Measurements from ENCODE around the gene SH2D3C.
A peak's percentile ranks its signal among the peaks of the same experiment; 100 is the strongest.

SH2D3C gene

DNA sequence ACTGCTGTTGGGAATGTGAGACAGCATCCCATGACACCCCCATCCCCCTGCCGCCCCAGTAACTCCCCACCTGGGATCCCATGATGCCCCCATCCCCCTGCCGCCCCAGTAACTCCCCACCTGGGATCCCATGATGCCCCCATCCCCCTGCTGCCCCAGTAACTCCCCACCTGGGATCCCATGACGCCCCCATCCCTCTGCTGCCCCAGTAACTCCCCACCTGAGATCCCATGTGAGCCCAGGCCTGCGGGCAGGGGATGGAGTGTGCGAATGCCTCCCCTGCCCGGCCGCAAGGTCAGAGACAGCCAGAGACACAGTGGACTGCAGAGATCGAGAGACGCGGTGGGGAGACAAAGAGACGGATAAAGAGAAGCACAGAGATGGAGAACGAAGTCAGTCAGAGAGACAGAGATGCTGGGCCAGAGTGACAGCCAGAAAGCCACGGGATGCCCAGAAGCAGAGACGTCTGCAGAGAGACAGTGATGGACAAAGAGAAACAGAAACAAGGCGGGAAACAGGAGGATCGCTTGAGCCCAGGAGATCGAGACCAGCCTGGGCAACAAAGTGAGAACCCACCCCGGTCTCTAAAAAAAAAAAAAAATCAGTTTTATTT lies 992 bp downstream of the SH2D3C start:
- Histone ChIP-seq H3K4me3 (ENCODE audit: low read depth in 1 of 2, low read length in 1 of 2) (peak overlapping the region; percentile 78 to 97), H3K36me3 (peaks cover 35% of the 10 kb centered on the region), H3K9me3 (no peaks in the 10 kb centered on the region), H3K27me3 (no peaks in the 10 kb centered on the region), H3K4me1 (ENCODE audit: control insufficient read depth in 1 of 2, insufficient read depth in 1 of 2, low read depth in 1 of 2, low read length in 1 of 2) (peaks cover 81 to 92% of the 10 kb centered on the region in 2 experiments), H3K27ac (peak overlapping the region; percentile 90)
- TF ChIP-seq, protein P1, sequence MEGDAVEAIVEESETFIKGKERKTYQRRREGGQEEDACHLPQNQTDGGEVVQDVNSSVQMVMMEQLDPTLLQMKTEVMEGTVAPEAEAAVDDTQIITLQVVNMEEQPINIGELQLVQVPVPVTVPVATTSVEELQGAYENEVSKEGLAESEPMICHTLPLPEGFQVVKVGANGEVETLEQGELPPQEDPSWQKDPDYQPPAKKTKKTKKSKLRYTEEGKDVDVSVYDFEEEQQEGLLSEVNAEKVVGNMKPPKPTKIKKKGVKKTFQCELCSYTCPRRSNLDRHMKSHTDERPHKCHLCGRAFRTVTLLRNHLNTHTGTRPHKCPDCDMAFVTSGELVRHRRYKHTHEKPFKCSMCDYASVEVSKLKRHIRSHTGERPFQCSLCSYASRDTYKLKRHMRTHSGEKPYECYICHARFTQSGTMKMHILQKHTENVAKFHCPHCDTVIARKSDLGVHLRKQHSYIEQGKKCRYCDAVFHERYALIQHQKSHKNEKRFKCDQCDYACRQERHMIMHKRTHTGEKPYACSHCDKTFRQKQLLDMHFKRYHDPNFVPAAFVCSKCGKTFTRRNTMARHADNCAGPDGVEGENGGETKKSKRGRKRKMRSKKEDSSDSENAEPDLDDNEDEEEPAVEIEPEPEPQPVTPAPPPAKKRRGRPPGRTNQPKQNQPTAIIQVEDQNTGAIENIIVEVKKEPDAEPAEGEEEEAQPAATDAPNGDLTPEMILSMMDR (IDR thresholded peaks at IDR 0.05), result no peak

DNA sequence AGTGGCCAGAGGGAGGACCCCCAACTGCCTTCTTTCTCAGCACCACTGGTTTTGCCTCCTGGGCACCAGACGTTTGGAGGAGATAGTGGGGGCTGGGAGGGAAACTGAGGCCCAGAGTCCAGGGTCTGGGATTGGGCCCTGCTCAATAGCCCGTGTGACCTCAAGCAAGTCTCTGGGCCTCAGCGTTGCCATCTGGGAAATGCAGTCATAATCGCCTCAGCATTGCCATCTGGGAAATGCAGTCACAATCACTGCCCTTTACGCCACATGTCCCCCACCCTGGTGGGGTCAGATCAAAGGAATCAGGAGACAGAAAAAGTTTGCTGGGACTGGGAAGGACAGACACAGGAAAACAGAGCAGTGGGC lies 1.6 kb downstream of the SH2D3C start:
- Histone ChIP-seq H3K9me3 (no peaks in the 10 kb centered on the region), H3K27ac (peak overlapping the region; percentile 90), H3K27me3 (no peaks in the 10 kb centered on the region), H3K4me1 (ENCODE audit: control insufficient read depth in 1 of 2, insufficient read depth in 1 of 2, low read depth in 1 of 2, low read length in 1 of 2) (peaks cover 76 to 91% of the 10 kb centered on the region in 2 experiments), H3K36me3 (peaks cover 41% of the 10 kb centered on the region), H3K4me3 (ENCODE audit: low read depth in 1 of 2, low read length in 1 of 2) (peak overlapping the region; percentile 78 to 97)
- TF ChIP-seq, protein P1 (IDR thresholded peaks at IDR 0.05), result no peak

DNA sequence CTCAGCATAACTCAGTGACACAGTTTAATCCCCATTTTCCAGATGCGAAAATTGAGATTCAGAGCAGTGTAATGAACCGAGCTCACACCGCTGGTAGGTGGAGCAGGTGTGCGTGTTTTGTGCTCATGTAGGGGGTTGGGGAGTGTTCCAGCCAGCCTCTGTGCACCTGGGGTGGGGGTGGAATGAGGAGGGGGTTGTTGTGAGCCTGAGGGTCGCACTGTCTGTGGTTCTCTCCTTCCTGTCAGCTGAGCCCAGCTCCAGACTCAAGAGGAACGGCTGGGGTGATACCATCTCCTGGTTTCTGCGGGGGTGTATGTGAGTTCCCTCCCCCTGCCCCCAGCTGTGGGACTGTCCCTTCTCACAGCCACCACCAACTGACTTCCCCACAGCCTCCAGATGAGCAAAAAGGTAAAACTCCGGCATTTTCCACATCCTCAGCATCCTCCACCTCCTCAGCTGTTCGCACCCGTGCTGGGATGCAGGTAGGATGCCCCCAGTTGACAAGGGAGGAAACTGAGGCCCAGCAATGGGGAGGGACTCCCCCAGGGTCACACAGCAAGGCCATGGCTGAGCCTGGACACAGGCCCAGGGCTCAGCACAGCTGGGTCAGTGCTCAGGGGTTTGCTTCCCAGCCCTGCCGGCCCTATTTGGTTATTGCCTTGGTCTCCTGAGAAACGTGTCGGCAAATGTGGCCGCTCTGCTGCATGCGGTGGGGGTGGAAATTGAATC lies 2.1 kb downstream of the SH2D3C start:
- Histone ChIP-seq H3K4me3 (ENCODE audit: low read depth in 1 of 2, low read length in 1 of 2) (peak overlapping the region; percentile 78 to 97), H3K27me3 (no peaks in the 10 kb centered on the region), H3K4me1 (ENCODE audit: control insufficient read depth in 1 of 2, insufficient read depth in 1 of 2, low read depth in 1 of 2, low read length in 1 of 2) (peaks cover 76 to 91% of the 10 kb centered on the region in 2 experiments), H3K36me3 (peaks cover 46% of the 10 kb centered on the region), H3K9me3 (no peaks in the 10 kb centered on the region), H3K27ac (peak overlapping the region; percentile 90)
- TF ChIP-seq, protein P1 (IDR thresholded peaks at IDR 0.05), result peak; percentile 34

DNA sequence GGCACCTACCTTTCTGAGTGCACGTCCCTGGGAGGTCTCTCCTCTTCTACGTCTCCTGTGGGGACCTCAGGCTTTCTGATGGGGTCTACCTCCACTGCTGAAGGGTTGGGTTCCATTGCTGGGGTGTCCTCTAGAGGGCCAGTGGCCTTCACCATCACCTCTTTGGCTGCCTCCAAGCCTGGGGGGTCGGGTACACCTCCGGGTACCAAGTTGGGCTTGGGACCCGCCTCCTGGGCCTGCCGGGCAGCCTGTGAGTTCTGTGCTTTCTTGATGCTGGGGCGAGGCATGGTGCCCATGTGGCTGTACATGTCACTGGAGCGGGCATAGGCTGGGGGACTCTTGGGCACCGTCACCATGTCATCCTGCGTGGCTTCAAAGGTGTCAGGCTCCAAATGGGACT lies 4.5 kb downstream of the SH2D3C start:
- peaks cover 63% of the 10 kb centered on the region for H3K36me3 ChIP-seq
- no peaks in the 10 kb centered on the region for H3K9me3 ChIP-seq
- H3K27ac ChIP-seq, result peak overlapping the region; percentile 88
- no peaks in the 10 kb centered on the region for H3K27me3 ChIP-seq
- TF ChIP-seq, protein P1 (IDR thresholded peaks at IDR 0.05), result no peak
- H3K4me3 ChIP-seq (ENCODE audit: low read depth in 1 of 2, low read length in 1 of 2), result no peak overlapping the region
- peaks cover 77 to 87% of the 10 kb centered on the region in 2 experiments for H3K4me1 ChIP-seq (ENCODE audit: control insufficient read depth in 1 of 2, insufficient read depth in 1 of 2, low read depth in 1 of 2, low read length in 1 of 2)

DNA sequence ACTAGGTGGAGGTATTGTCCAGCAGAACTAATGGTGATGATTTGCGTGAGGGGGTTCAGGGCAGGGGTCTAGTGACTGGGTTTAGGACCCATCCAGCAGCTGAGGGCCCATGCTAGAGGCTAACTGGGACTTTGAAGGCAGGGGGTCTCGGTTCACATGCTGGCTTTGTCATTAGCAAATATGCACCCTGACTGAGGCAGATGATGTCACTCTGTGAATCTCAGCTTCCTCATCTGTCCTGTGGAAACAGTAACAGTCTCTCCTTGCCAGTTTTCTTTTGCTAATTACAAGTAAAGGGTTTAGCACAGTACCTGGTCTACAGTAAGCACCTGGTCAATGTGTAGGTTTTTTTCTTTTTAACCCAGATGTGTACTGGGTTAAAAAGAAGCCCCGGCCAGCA lies 5.2 kb downstream of the SH2D3C start:
- TF ChIP-seq, protein P1 (IDR thresholded peaks at IDR 0.05), result no peak
- H3K9me3 ChIP-seq, result no peaks in the 10 kb centered on the region
- peaks cover 70% of the 10 kb centered on the region for H3K36me3 ChIP-seq
- H3K4me1 ChIP-seq (ENCODE audit: control insufficient read depth in 1 of 2, insufficient read depth in 1 of 2, low read depth in 1 of 2, low read length in 1 of 2), result peaks cover 80 to 89% of the 10 kb centered on the region in 2 experiments
- no peaks in the 10 kb centered on the region for H3K27me3 ChIP-seq
- H3K27ac ChIP-seq, result peak overlapping the region; percentile 88
- no peak overlapping the region for H3K4me3 ChIP-seq (ENCODE audit: low read depth in 1 of 2, low read length in 1 of 2)

All from neutrophil (primary cell).